GM12864 (cell line): ENCODE data around the gene CENPU.

ENCODE experiments used
- DNase-seq: peaks from one replicate; pipeline ENCODE4 v3.0.0-alpha.2; 2011; ENCODE audit warnings: low read depth
- H3K4me3 ChIP-seq: 2 replicates; pipeline ENCODE4 v1.5.1; 2011; ENCODE audit warnings: mild to moderate bottlenecking, low read depth, low read length, control low read depth
- CTCF ChIP-seq: IDR thresholded peaks from 2 replicates; pipeline ENCODE4 v1.5.1; 2011; ENCODE audit warnings: low read depth, mild to moderate bottlenecking, moderate library complexity, low read length, control low read depth, inconsistent platforms; ENCODE audit errors: missing control alignments

CENPU gene

DNA sequence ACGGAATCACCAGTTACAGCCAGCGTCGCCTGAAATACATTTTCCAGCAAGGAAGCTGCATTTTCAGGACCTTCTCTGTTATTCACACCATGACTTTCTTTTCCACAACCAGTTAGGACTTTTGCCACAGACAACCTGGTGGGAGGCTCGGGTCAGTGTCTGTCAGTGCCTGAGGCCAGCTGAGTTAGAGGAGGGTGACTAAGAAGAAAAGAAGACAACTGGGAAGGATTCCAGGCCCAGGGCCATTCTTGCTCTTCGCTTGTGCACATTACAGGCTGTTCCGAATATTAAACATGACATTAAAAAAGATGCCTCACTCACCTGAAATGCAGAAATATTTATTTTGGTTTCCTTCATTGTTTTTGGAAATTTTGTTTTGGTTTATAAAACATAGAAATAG is 21.4 kb upstream of the CENPU start:
- DNase-seq: no peak
- H3K4me3 ChIP-seq: no peak overlapping the region
- TF ChIP-seq CTCF: no peak

DNA sequence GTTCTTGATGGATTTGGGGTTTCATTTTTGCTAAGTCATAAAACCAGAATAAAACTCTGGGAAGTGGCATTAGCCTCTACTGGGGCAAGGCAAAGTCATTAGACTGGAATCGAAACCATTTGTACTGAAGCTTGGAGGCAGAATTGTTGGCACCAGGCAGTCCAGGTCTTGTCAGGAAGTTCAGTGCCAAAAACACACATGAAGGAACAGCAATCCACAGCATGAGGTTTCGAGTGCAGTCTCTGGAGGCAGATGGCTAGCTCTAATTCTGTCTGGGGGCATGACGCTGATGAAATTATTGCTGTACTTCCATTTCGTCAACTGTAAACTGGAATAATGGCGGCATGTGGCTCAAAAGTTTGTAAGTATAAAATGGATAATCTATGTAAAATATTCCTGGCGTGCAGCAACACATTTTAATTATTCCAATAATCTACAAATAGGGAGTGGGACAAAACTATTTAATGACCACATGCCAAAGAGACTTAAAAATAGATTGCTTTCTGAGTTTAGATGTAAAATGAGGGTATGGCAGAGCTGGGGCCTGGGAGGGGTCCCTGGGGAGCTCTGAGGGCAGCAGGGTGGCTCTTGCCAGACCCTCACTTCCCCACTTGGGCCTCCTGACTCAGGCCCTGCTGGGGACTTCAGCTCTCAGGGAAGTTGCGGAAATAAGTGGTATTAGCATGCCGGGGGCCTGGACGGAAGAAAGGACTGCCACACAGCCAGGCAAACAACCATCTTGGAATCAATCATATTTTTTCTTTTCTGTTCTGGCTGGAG is 18.8 kb upstream of the CENPU start:
- no peak for DNase-seq
- H3K4me3 ChIP-seq: no peak overlapping the region
- no peak for TF ChIP-seq CTCF

DNA sequence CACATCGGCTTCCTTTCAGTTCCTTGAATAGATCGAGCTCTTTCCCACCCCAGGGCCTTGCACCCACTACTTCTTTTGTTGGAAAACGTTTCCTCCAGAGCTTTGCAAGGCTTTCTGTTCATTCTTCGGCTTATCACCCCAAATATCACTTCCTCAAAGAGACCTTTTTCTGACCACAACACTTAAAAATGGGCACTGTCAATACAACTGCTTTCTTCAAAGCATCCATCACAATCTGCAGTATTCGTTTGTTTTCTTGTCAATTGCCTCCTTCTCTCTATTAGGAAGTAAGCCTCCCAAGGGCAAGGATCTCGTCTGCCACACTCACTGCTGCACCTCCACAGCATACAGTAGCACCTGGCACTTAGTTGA is 17.7 kb upstream of the CENPU start:
- H3K4me3 ChIP-seq: no peak overlapping the region
- TF ChIP-seq CTCF: no peak
- no peak for DNase-seq

DNA sequence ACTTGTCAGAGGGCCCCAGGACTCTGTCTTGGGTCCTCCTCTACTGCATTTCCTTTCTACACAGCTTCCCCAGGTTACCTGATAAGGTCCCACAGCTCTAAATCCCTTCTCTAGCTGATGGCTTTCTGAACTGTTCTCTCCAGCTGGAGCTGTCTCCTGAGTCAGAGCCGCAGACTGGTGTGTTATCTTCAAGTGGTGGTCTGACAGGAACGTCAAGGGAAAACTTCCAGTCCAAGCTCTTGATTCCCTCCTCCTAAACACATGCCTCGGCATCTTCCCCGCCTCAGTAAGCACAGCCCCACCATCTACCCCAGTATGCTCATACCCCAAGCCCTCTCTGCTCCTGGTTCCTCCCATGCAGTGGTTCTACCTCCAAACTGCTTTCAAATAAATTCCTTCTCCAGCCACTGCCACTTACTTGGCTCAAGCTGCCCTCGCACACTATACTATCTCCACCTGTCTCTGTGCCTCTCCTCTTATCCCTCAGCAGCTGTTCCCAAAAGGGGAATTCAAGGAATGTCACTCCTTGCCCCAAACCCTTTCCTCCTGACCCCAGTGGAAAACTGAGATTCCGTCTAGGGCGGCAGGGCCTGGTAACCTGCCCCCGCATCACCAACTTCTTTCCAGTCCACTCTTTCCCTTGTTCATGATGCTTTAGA is 17.2 kb upstream of the CENPU start:
- no peak for TF ChIP-seq CTCF
- no peak overlapping the region for H3K4me3 ChIP-seq
- no peak for DNase-seq

DNA sequence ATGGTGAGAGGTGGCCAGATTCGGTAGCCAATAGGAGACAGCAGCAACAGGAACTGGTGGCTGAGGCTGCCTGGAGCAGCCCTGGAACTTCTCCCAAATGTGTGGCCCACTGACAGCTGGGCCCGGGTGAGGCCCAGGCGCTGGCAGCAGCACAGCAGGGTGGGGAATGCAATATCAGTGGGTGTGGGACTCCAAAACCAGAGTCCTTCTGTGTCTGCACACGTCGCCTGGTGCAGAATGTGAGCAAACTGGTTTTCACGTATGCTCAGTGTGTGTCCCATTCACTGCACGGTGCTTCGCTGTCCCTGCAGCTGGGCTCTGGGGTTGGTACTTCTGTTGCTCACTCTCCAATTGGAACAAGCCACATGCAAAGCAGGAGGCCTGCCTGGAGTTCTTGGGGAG is 14.4 kb upstream of the CENPU start:
- DNase-seq: no peak
- H3K4me3 ChIP-seq: no peak overlapping the region
- TF ChIP-seq CTCF: no peak

- TF ChIP-seq CTCF: no peak
- no peak overlapping the region for H3K4me3 ChIP-seq
- DNase-seq: no peak
Measured at GRCh38 chr4:184747034-184747830, 13.3 kb upstream of the CENPU start.
